Glomerular endothelial cell (primary cell): ENCODE data around the gene PRRX2. TPM values are rescaled to one million over a fixed set of nuclear protein-coding genes. Genes with fewer than 3 reads are reported as not detected.

ENCODE experiments used
- DNase-seq: peaks from one replicate; pipeline ENCODE4 v3.0.0-alpha.2; 2011; ENCODE audit warnings: low read depth, low spot score; ENCODE audit errors: extremely low read depth
- total RNA-seq: library from RNA; depleted of rRNA; stranded (reverse); fragments of >200 nt; gene quantifications from 2 replicates; pipeline ENCODE4 v1.2.3, GENCODE V29; 2015

The PRRX2 gene
- total RNA-seq, 1 donor from 2014 or later: not detected

DNA sequence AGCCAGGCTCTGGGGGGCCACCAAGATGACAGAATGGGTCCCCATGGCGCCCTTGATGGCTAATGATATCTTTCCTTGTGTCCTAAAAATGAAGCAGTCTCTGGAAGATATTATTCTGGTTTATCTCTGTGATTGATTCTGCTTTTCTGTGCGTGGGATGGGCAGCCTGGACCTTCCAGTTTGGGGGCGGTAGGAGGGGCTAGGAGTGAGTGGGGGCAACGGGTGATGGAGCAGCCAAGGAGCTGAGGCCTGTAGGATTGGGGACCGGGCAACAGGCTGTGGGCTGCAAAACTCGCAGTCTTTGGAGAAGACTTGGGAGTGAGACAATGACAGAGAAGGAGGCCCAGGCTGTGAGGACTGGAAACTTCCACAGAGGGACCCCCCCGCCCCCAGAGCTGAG is 8.8 kb downstream of the PRRX2 start:
- no peak for DNase-seq

DNA sequence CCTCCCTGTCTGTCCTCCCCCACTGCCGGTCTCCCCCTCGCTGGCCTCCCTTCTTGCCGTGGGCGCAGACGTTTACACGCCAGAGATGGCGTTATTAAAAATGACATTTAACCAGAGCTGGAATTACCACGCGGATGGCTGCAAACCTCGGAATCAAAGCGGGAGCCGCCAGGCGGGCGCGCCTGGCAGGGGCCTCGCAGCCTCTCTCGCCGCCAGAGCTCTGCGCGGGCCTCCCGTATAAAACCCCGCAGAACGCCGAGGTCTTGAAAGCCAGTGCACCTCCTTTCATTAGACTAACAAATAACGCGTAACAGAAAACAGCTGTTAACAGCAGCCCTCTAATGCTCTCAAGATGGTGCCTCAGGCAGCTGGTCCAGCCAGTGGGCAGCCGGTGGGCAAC is 10.2 kb downstream of the PRRX2 start:
- no peak for DNase-seq

DNA sequence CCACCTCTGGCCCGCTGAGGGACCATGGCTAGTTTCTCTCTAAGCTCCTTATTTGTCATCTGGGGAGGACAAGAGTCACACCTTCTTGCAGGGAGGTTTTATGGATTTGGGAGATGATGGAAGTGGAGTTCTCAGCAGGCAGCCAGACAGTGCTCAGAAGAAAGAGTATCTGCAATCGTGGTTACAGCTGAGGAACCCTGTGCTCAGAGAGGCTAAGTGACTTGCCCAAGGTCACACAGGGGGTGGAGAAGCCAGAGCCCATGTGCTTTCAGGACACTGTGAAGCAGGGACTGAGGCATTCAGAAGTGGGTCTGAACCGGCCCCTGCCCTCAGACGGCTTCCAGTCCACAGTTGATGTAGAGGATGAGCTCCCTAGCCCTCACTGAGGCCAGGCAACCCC is 10.8 kb downstream of the PRRX2 start:
- no peak for DNase-seq

DNA sequence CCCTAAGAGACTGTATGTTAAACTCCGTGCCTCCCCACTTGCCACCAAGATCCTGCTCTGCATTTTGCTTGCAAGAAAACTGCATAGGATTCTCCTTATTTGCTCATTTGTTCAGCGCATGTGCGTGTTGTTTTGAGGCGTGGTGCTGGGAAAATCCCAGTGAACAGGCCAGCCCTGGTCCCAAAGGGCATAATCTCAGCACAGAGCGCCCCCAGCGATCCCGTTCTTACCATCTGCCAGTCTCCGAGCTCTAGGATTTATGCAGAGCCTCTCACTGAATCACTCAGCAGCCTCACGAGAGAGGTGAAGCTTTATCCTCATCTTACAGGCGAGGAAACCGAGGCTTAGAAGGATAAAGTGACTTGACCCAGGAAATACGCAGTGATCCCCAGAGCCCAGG is 11.5 kb downstream of the PRRX2 start:
- no peak for DNase-seq

DNA sequence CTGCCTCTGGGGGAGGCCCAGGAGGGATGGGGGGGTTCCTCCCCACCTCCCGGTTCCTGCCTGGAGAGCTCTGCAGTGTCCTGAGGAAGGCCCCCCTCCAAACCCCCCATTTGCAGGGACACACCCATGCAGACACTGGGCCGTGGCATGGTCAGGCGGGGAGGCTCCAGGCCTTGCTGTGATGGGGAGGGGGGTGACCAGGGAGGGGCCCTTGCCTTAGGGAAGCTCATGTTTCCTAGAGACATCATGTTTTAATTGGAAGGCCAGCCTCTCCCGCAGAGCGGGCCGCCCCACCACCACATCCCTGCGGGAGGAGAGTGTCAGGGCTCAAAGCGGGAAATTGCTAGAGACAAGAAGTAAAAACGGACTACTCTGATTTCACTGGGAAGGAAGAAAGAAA is 12.0 kb downstream of the PRRX2 start:
- DNase-seq: no peak

DNA sequence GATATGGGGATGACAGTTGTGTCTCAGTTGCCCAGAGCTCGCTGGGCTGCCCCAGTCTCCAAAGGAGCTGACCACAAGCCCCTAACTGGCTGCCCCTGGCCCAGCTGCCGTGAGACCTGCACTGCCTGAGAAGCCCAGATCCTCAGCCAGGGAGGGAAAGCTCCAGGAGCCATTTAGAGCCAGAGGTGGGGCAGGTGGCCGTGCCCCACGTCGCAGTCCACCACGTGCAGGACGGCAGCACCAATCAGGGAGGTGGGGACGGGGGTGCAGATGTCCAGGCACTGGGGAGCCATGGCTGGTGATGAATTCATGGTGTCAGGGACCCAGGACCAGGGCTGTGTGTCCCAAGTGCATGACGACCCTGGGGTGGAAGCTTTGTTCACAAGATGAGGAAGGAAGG is 13.4 kb downstream of the PRRX2 start:
- DNase-seq: no peak

DNA sequence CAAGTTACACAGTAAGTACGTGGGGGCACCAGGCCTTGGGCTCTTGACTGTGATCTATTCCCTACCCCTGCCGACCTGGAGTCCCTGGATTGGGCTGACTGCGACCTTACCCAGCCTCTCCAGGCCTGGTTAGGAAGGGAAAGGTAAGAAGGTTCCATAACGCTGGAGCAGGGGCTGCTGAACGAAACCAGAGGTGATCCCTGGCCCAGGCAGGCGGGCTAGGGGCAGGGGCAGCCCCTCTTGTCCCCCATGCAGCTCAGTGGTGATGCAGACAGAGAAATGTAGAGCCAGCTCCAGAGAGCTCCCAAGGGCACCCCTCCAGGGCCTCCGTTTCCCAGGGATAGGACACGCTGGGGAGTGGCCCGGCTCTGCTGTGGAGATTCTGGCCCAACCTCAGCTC is 14.1 kb downstream of the PRRX2 start:
- DNase-seq: no peak

DNA sequence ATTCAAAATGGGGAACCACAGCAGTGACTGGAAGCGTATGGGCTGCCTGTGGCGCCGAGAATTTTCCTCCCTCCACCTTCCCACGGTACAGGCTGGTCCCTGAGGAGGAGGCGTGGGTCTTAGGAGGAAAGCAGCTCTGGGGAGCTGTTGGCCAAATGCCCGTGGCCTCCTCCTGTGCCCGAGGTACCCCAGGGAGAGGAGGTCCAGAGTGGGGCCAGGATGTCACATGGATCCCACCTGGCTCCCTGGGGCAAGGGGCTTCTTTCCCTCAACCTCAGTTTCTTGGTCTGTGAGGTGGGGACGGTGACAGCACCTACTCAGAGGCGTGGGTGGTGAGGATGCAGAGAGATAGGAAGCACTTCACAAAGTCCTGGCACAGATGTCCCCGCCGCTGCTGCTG is 16.5 kb downstream of the PRRX2 start:
- no peak for DNase-seq

DNA sequence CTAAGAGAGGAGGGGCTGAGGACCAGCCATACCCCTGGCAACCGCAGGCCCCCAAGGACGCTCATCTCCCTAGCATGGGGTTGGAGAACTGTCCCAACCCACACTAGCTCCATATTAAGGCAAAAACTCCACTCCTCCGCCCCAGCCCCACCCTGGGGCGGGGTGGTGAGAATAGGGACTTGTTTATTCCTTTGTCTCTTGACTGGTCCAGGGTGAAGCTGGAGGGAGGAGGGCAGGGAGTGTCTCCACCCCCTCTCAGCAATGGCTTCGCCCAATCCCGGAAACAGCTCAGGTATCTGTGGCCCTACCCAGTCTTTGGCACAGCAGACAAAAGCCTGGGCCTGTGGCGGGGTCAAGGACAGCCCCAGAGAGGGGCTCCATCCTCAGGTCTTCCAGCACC is 16.9 kb downstream of the PRRX2 start:
- no peak for DNase-seq

DNA sequence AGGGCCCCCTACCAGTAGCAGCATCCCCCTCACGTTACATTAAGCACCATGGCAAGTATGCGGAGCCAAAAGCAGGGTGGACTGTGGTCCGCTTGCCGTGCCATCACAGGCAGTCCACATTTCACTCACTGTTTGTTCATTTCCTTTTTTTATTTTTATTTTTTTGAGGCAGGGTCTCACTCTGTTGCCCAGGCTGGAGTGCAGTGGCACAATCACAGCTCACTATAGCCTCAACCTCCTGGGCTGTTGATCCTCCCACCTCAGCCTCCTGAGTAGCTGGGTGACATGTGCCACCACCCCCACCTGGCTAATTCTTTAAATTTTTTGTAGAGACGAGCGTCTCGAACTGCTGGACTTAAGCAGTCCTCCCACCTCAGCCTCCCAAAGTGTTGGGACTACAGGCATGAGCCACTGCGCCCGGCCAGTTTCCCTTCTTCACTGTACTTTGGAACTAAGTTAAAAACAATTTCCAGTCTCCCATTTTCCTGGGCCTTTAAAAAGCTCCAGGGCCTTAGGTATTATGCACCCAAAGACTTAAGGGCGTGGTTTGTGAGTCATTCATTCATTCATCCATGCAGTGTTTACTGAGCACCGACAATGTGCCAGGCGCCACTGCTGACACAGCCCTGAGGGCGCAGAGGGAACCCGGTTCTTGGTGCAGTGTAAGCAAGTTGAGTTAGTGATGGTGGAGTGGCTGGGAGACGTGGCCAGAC is 19.9 kb downstream of the PRRX2 start:
- DNase-seq: no peak

DNA sequence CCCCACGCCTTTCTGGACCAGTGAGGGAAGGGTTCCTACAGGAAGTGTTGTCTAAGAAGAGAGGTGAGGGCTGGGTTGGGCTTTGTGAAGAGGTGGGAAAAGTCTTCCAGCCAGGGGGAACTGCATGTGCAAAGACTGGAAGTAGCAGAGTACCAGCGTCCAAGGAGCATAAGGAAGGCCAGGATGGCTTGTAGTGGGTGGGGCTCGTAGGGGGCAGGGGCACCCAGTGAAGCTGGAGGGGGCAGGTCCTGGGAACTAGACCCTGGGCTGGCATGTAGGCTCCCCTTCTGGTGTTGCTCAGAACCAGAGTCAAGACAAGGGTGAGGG is 20.4 kb downstream of the PRRX2 start:
- no peak for DNase-seq

DNA sequence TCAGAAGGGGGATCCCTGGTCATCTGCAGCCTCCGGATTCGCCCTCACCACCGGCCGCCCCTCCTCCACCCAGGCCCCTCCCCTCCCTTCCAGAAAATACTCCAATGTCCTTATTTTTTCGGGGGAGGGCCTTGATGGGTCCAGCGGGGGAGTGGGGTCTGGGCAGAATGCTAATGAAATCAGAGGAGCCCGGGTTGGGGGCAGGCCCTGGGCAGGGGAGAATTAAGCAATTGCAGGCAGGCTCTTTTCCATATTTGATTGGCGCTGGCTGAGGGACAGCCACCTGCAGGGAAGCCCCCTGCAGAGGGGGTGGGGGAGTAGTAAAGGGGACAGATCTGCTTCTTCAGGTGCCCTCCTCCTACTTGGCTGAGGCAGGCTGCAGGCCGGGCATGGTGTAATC is 21.3 kb downstream of the PRRX2 start:
- no peak for DNase-seq

DNA sequence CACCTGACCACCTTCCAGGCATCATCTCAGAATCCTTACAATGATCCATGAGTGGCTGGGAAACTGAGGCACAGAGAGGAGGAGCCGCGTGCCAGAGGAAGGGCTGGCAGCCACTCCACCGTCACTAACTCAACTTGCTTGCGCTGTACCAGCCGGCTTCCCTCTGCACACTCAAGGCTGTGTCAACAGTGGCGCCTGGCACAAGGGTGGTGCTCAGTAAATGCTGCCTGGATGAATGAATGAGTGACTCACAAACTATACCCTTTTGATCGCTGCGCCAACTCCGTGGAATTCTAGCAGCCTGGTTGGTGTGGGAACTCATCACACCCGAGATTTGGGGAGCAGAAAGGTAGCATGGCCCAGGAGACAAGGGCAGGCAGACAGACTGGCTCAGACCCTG is 21.9 kb downstream of the PRRX2 start:
- DNase-seq: no peak

DNA sequence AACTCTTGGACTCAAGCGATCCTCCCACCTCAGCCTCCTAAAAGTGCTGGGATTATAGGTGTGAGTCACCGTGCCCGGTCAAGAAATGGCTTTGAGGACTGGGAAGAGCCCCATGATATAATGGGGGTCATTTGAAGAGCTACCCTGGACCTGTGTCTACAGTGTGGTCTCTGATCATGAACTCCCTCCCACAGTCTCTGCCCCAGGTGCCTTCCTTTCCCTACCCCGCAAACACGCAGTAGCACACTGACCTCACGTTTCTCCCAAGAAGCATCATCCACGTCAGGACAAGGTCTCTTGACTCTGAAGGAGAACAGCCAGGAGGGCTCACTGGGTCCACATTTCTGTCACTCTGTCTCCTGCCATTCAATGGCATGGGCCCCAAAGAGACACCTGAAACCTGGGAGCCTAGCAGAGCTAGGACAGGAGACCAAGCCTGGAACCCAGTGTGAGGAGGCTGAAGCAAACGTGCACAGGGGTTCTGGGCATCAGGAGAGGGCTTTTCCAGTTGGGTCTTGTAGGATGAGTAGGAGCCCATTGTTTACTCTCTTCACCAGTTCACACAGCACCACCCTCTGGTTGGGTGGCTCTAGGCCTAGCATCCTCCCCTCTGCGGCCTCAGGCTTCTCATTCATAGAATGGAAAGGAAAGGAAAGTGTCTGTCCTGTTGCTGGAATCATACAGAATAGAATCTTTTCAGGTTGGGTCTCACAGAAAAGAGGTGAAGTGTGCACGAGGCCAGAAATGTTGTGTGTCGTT is 23.0 kb downstream of the PRRX2 start:
- no peak for DNase-seq

DNA sequence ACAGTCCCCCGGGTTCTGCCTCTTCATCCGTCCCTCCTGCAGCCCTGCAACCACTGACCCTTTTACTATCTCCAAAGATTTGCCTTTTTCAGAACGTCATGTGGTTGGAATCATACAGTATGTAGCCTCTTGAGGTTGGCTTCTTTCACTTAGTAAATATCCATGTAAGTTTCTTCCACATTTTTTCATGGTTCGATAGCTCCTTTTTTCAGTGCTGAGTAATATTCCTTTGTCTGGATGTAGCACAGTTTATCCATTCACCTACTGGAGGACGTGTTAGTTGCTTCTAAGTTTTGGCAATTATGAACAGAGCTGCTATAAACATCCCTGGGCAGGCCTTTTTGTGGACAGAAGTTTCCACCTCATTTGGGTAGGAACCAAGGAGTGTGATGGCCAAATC is 27.1 kb downstream of the PRRX2 start:
- no peak for DNase-seq

DNA sequence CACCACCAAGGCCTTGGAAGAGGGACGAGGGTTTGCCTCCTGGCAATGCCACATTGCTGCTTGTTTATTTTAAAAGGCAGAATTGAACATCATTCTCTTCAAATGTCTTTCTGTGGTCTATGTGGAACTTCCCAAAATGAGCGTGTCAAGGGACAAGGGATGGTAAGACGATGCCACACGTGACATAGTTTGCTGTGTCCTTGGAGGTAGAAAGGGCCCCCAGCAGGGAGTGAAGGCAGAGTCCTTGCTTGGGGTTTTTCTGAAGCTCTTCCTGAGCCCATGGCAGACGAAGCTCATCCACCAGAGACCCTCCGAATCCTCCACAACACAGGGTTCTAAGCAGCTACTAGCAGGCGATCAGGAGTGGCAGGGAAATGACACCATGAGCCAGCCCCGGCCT is 28.3 kb downstream of the PRRX2 start:
- no peak for DNase-seq

DNA sequence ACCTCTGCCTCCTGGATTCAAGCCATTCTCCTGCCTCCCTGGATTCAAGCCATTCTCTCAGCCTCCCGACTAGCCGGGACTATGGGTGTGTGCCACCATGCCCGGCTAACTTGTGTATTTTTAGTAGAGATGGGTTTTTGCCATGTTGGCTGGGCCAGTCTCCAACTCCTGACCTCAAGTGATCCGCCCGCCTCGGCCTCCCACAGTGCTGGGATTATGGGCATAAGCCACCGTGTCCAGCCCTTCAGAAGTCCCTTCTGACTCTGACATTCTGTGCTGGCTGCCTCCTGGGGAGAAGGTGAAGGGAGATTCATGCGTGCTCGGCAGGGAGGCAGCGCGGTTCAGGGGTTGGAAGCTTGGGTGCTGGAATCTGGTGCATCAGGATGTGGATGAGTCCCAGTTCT is 28.8 kb downstream of the PRRX2 start:
- no peak for DNase-seq

DNA sequence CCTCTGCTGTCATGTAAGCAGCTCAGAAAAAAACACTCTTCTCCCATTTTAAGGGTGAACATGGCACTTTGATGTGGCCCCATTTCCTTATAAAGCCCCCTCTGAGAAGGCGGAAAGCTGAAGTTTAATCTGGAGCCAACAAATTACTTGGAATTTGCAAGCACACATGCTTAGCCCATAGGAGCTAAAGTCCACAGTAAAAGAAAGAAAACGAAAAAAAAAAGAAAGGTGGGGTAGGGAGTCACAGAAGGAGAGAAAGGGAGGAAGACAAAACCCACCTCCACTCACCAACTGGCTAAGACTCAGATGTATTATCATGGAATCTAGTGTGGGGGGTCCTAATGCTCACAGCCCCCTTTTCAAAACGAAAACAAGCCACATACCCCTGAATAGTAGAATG is 30.4 kb downstream of the PRRX2 start:
- no peak for DNase-seq

DNA sequence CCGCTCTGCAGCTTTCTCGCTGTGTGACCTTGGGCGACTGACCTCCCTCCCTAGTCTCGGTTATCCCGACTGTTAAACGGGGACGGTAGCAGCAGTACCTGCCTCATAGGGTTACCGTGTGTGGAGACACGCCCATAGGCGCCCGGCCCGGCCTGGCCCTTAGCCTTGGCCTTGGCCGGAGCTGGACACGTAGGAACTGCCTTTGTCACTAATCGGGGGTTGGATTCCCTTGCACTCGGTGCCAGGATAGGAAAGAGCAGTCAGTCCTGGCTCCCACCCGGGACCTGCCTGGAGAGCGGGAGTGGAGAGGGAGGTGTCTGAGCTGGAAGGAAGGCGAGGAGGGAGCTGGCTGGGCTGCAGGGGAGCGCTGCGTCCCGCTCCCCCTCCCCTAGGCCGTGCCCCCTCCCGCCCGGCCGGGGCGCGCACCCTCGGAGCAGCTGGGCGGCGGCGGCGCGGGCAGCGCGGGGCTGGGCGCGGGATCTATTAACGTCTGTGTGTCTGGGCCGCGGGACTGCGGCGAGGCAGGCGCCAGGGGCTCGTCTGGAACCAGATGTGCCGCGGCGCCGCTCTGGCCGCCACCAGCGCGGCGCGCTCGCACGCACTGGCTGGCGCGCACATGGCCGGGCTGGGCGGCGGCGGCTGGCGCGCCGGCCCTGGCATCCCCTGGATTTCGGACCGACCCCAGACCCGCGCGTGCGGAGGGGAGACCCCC is 31.7 kb downstream of the PRRX2 start:
- no peak for DNase-seq

DNA sequence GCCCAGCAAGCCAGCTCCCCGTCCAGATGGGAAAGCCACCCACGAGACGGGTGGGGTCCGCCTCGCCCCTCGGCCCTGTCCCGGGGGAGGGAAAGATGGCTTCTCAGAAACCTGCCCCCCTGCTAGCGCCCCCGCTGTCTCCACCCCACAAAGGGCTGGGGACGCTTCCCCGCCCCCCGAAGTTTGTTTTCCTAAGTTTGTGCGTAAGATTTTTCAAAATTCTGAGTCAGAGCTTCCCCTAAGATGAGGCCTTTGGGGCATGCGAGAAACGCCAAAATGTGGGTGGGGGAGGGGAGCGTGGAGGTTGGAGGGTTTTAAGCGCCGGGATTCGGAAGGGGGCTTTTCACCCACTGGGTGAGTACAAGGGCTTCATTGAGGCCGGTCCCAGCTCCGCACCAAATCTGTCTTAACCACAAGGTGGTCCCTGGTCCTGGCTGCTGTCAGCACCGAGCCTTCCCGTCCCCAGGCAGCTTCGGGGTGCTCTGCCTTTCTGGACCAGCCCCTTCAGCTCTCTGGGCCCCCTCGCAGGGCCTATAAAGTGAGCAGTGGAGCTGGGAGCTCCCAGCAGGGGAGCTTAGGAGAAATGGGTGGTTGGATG is 32.3 kb downstream of the PRRX2 start:
- no peak for DNase-seq

DNA sequence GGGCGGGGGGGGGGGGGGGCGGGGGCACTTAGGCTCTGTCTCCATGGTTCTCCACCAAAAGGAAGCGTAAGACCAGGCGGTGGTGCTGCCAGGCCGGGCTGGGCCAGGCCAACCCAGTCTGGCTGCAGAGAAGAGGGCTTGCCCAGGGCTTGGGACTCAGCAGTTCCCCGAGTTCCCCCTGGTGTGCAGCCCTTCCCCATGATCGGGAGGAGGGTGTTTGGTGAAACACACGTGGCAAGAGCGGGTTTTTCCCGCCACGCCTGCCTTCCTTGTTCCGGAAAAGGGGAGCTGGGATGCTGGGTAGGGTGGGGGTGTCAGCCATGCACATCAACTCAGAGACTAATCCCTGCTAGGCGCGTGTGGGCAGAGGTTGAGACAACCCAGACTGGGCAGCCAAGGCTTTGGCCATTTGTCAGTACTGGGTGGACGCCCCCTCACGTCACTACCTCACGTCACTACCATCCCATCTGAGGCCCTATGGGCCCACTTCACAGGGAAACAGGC is 32.9 kb downstream of the PRRX2 start:
- no peak for DNase-seq

DNA sequence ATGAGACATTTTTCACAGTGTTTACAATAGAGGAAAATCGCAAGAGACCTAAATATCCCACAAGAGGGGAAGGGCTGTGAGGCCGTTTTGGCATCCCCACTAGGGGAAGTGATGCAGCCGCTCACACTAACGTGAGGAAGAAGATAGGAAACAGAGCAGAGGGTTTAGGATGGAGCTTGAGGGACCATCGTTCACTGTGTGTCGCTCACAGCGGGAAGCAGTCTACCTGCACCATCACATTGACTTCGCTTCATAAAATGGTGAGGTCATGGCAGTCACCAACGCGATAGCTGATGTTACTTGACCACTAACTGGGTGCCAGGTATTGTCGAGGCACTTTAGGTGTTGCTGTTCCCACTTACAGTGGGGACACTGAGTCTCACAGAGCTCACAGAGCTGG is 35.6 kb downstream of the PRRX2 start:
- DNase-seq: no peak
